ENCODE results near the gene TPBGL.

- TF ChIP-seq FOXA1 (IDR thresholded peaks at IDR 0.05) (no peak), FOXM1 (IDR thresholded peaks at IDR 0.05; ENCODE audit: borderline replicate concordance) (no peak), HDGF (IDR thresholded peaks at IDR 0.05; ENCODE audit: borderline replicate concordance) (no peak), ARNT (IDR thresholded peaks at IDR 0.05) (no peak), BHLHE40 (IDR thresholded peaks at IDR 0.05; ENCODE audit: borderline replicate concordance) (no peak)
Measured at GRCh38 chr11:75285776-75286360, 45.3 kb downstream of the TPBGL start.

All from HEK293T (cell line).